ENCODE data around the gene TSEN2.

Gene TSEN2

DNA sequence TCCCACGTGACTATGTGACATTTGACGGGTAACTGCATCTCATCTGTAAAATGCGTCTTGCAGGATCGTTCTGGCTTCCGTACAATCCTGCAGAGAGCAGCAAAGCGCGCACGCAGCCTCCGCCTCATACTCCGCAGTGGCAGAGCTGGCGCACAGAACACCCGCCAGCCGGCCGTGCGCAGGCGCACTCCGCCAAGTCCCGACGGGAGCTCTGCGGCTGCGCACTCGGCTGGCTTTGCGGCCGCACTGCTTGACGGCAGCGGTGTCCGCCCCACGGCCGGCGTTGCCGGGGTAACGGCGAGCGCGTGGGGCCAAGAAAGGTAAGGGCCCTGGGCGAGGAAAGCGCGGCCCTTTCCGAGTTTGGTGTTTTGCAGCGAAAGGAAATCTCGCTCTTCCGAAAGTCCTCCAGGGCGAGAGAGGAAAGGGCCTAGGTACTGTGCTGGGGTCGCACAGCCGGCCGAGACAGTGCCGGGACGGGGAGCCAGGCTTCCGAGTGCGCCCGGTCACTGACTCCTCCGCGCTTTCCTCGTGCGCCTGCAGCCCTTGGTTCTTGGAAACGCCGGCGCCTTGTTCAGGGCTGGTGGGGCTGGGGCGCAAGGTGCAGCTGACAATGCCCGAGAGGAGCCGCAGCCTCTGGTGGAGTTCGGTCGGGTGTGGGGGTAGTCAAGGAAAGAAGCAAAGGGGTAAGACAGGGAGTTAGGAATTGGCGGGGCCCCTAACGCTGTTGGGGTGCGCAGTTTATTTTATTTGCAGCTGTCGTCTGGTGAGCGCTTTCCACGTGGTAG is at the start of gene TSEN2:
Gene TSEN2, plus strand, starts transcription at position 283 of the 785 bp plus-strand sequence. CDS start 5,321 bp downstream, outside the sequence.
- H3K4me3 ChIP-seq (ENCODE audit: low read depth, low read length), result peak within 1 kb of the TSS; percentile 90
- peak; percentile 97 for DNase-seq (ENCODE audit: low read depth)
- TF ChIP-seq, protein P1, sequence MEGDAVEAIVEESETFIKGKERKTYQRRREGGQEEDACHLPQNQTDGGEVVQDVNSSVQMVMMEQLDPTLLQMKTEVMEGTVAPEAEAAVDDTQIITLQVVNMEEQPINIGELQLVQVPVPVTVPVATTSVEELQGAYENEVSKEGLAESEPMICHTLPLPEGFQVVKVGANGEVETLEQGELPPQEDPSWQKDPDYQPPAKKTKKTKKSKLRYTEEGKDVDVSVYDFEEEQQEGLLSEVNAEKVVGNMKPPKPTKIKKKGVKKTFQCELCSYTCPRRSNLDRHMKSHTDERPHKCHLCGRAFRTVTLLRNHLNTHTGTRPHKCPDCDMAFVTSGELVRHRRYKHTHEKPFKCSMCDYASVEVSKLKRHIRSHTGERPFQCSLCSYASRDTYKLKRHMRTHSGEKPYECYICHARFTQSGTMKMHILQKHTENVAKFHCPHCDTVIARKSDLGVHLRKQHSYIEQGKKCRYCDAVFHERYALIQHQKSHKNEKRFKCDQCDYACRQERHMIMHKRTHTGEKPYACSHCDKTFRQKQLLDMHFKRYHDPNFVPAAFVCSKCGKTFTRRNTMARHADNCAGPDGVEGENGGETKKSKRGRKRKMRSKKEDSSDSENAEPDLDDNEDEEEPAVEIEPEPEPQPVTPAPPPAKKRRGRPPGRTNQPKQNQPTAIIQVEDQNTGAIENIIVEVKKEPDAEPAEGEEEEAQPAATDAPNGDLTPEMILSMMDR (conservative IDR thresholded peaks at IDR 0.05; ENCODE audit: low read depth, low read length), result peak; percentile 55

DNA sequence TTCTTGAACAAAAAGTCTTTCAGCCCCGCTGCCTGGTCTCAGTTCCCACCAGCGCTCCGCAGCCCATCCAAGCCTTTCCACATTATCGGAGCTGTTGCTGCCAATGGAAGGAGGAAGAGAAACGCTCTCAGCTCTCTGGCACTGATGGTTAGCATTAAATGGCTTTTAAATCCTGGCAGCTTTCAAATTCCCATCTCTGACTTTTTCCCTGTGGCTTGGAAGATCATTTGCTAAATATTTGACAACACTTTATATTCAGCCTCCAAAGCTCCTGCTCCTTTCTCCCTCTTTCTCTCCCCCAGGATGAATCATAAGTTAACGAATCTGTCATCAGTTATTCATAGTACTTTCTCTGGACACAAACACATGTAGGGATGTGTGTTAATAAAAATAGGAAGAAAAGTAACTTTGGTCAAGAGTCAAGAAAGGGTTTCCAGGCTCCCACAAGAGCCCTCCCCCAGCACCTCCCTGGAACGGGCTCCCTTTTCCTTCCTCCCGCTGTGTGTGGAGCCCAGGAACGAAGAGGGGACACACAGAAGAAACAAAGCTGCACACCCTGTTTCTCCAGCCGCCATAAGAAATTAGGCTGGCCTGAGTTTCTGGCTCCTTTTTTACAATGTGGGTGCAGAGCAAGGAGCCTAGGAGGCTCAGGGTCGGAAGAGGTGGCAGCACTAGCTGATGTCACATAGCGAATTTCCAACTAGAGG is 47.6 kb upstream of the TSEN2 start:
- peak; percentile 44 for DNase-seq (ENCODE audit: low read depth)
- H3K4me3 ChIP-seq (ENCODE audit: low read depth, low read length), result no peak overlapping the region
- TF ChIP-seq, protein P1 (conservative IDR thresholded peaks at IDR 0.05; ENCODE audit: low read depth, low read length), result no peak

DNA sequence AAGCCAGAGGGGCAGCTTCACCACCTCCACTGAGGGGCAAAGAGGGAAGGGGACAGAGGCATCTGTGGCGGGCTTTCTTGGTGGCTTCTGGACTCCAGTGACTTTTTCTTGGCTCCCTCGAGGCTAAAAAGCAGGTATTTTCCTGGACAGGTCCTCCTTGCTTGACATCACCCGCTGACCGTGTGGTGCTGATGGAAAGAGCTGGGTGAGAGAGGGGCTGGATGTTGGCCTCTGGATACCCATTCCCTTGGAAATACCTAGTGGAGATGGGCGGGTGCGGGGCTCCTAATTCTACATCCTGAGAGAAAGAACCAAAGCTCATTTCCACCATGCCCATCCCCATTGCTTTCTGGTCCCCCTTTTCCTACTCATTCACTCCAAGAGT is 47.1 kb upstream of the TSEN2 start:
- H3K4me3 ChIP-seq (ENCODE audit: low read depth, low read length), result no peak overlapping the region
- no peak for DNase-seq (ENCODE audit: low read depth)
- TF ChIP-seq, protein P1 (conservative IDR thresholded peaks at IDR 0.05; ENCODE audit: low read depth, low read length), result no peak

DNA sequence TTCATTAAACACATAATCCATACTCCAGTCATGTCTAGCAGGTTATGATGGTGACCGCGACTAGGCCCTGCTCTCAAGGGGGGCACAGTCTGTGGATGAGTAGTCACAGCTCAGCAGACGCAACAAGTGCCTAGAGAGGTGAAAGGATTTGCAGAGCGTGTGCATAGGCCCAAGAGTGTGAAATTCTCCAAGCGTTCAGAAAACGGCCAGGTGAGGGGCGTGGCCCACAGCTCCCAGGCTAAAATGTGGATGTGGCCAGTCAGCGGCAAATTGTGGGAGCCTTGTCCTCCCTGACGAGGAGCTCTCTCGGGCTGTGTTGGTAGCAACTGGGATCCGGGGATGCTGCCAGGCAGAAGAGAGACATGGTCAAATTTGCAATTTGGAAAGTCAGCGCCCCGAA is 46.4 kb upstream of the TSEN2 start:
- TF ChIP-seq, protein P1 (conservative IDR thresholded peaks at IDR 0.05; ENCODE audit: low read depth, low read length), result no peak
- no peak for DNase-seq (ENCODE audit: low read depth)

DNA sequence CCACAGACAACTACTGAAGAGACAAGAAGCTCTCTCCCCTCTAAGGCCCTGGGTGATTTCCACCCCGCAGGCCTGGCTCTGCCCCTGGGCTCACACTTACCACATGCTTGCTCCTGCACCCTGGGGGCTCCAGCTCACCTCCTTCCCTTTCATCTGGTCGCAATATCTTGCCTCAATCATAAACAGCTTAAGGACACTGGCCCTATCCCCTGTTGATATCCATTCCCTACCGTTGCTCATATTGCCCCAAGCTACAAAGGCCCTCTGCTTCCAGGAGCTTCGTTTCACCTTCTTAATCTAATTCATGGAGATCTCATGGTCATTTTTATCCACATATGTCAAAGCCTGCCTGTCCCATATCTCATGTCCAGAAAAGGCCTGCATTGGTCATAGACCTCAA is 46.0 kb upstream of the TSEN2 start:
- TF ChIP-seq, protein P1 (conservative IDR thresholded peaks at IDR 0.05; ENCODE audit: low read depth, low read length), result no peak
- DNase-seq (ENCODE audit: low read depth), result no peak
- no peak overlapping the region for H3K4me3 ChIP-seq (ENCODE audit: low read depth, low read length)

More for the DNA sequence above, 46.4 kb upstream of the TSEN2 start:
- no peak overlapping the region for H3K4me3 ChIP-seq (ENCODE audit: low read depth, low read length)

DNA sequence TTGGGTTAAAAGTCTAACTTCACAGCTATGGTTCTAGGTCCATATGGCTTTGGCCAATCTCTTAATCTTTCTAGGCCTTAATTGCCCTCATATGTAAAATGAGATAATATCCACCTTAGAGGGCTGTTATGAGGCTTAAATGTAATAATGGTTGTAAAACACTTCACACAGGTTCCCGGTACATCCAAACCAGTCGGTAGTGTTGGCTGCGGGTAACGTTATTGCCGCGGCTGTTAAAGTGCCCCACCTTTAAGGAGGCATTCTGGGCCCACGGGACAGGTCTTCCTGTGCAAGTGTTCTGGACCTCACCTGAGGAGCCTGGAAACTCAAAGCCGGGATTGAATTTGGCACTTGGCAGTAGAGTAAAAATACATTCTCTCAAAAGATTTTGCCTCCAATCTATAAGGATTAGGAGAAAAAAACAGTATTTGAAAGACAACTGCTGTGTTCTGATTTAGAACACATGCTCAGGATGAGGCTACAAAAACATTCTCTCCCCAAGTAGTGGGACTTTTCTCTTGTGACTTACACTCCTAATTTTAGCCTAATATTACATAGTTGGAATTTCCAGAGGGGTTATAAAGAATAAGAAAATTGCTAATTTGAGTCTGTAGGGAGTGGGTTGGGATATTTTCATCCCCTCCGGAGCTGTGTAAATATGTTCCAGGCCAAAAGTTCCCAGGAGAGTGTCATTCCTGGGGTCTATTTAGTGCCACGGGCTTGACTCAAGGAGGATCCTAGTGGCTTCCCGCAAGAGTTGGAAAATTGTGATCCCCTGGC is 44.9 kb upstream of the TSEN2 start:
- DNase-seq (ENCODE audit: low read depth), result no peak

More for the DNA sequence above, 44.9 kb upstream of the TSEN2 start:
- TF ChIP-seq, protein P1 (conservative IDR thresholded peaks at IDR 0.05; ENCODE audit: low read depth, low read length), result no peak
- H3K4me3 ChIP-seq (ENCODE audit: low read depth, low read length), result no peak overlapping the region
